Breast epithelium (tissue), 4 donors: ENCODE data around the gene ABL2. TPM values are rescaled to one million over a fixed set of nuclear protein-coding genes. Genes with fewer than 3 reads are reported as not detected.

Source experiments
- DNase-seq, 2 donors: peaks; one replicate each; pipeline ENCODE4 v3.0.0-alpha.2; 2019; ENCODE audit warnings: low spot score in 2 of 2
- H3K27ac ChIP-seq, 2 donors: fragments of 200-600 bp; sonication (generic) in 1 of 2; one replicate each; pipeline ENCODE4 v1.5.1; 2016 to 2019; ENCODE audit warnings: mild to moderate bottlenecking in 1 of 2
- H3K27me3 ChIP-seq, 2 donors: fragments of 200-600 bp; sonication (generic) in 1 of 2; one replicate each; pipeline versions ENCODE4 v1.5.1 to v1.6.0; 2017 to 2019; ENCODE audit warnings: control low read depth in 1 of 2, mild to moderate bottlenecking in 1 of 2
- H3K36me3 ChIP-seq: fragments of 200-600 bp; one replicate; pipeline ENCODE4 v1.5.1; 2019
- H3K4me1 ChIP-seq, 2 donors: fragments of 200-600 bp; sonication (generic); one replicate each; pipeline ENCODE4 v1.5.1; 2016 to 2019; ENCODE audit warnings: control low read depth in 1 of 2
- H3K4me3 ChIP-seq, 3 donors: fragments of 200-600 bp; sonication (generic); 1 replicate in 2 of 3; 2 replicates in 1 of 3; pipeline ENCODE4 v1.5.1; 2016 to 2019; ENCODE audit warnings: mild to moderate bottlenecking in 3 of 3, moderate library complexity in 2 of 3
- H3K9me3 ChIP-seq, 2 donors: fragments of 200-600 bp; sonication (generic) in 1 of 2; one replicate each; pipeline ENCODE4 v1.5.1; 2016 to 2019; ENCODE audit warnings: control low read depth in 1 of 2
- POLR2A ChIP-seq: fragments of 450-650 bp; IDR thresholded peaks from one replicate; pipeline ENCODE4 v1.6.1; 2016; ENCODE audit warnings: antibody characterized with exemption, mild to moderate bottlenecking, moderate library complexity
- POLR2AphosphoS5 ChIP-seq, 3 donors: sonication (generic); formaldehyde crosslinking; IDR thresholded peaks; one replicate each; pipeline ENCODE4 v1.6.1; 2017; ENCODE audit warnings: antibody characterized with exemption in 3 of 3
- intact Hi-C: fragments of 100-400 bp; cut with DNase I; formaldehyde crosslinking; loops from one replicate; pipeline ENCODE4 v1.15.1; 2023; ENCODE audit warnings: low total_unique reads
- total RNA-seq, 3 donors: library from RNA; depleted of rRNA; stranded (reverse); fragments of >200 nt; gene quantifications; one replicate each; pipeline ENCODE4 v1.1.0, GENCODE V29; 2016
- TF ChIP-seq, protein P1 (sequence below), 3 donors: fragments of 450-650 bp; IDR thresholded peaks; one replicate each; pipeline ENCODE4 v1.5.1; 2016 to 2017; ENCODE audit warnings: antibody characterized with exemption in 3 of 3, mild to moderate bottlenecking in 3 of 3, moderate library complexity in 3 of 3

ABL2 gene
- total RNA-seq, 3 donors from 2014 or later: 23.9 to 27.4 (median 24.3) TPM

DNA sequence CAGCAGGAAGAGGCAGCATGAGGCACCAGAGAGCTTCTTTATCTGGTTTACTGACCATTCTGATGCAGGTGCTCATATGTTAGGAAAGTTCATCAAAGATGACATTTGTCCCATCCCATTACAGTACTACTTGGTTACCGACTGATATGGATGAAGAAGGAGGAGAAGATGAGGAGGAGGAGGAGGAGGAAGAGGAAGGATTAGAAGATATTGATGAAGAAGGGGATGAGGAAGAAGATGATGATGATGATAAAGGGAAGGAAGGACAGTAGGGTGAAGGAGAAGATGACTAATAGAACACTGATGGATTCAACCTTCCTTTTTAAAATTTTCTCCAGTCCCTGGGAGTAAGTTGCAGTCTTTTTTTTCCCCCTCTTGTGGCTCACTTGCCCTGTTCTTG is 45.1 kb downstream of the ABL2 start:
- intact Hi-C loops: no loop called here
- no peaks in the 10 kb centered on the region for H3K9me3 ChIP-seq
- no peak for TF ChIP-seq POLR2A
- no peak for TF ChIP-seq POLR2AphosphoS5 (IDR thresholded peaks at IDR 0.05)
- TF ChIP-seq, protein P1, sequence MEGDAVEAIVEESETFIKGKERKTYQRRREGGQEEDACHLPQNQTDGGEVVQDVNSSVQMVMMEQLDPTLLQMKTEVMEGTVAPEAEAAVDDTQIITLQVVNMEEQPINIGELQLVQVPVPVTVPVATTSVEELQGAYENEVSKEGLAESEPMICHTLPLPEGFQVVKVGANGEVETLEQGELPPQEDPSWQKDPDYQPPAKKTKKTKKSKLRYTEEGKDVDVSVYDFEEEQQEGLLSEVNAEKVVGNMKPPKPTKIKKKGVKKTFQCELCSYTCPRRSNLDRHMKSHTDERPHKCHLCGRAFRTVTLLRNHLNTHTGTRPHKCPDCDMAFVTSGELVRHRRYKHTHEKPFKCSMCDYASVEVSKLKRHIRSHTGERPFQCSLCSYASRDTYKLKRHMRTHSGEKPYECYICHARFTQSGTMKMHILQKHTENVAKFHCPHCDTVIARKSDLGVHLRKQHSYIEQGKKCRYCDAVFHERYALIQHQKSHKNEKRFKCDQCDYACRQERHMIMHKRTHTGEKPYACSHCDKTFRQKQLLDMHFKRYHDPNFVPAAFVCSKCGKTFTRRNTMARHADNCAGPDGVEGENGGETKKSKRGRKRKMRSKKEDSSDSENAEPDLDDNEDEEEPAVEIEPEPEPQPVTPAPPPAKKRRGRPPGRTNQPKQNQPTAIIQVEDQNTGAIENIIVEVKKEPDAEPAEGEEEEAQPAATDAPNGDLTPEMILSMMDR (IDR thresholded peaks at IDR 0.05): no peak
- no peaks in the 10 kb centered on the region for H3K36me3 ChIP-seq
- H3K27ac ChIP-seq: no peak overlapping the region
- H3K27me3 ChIP-seq: no peaks in the 10 kb centered on the region
- H3K4me3 ChIP-seq: no peak overlapping the region
- DNase-seq: no peak
- no peaks in the 10 kb centered on the region for H3K4me1 ChIP-seq

DNA sequence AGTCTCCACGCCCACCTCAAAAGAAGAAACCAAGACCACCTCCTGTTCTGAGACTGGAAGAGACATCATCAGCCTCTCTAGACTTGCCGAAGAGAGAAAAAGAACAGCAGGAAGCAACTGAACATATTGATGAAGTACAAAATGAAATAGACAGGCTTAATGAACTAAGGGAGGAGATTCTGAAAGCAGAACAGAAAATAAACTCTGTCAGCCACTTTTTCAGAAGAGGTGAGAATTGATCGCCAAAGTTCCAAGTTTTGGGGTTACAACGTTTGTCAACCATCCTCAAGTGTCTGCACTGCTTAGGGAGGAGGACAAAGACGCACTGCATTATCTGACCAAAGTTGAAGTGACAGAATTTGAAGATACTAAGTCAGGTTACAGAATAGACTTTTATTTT is 45.6 kb downstream of the ABL2 start:
- Histone ChIP-seq H3K4me3 (no peak overlapping the region), H3K27me3 (no peaks in the 10 kb centered on the region), H3K27ac (no peak overlapping the region), H3K36me3 (no peaks in the 10 kb centered on the region), H3K4me1 (no peaks in the 10 kb centered on the region), H3K9me3 (no peaks in the 10 kb centered on the region)
- no peak for DNase-seq
- intact Hi-C loops: no loop called here
- TF ChIP-seq, protein P1 (IDR thresholded peaks at IDR 0.05): no peak
- TF ChIP-seq POLR2AphosphoS5 (IDR thresholded peaks at IDR 0.05): no peak
- no peak for TF ChIP-seq POLR2A

DNA sequence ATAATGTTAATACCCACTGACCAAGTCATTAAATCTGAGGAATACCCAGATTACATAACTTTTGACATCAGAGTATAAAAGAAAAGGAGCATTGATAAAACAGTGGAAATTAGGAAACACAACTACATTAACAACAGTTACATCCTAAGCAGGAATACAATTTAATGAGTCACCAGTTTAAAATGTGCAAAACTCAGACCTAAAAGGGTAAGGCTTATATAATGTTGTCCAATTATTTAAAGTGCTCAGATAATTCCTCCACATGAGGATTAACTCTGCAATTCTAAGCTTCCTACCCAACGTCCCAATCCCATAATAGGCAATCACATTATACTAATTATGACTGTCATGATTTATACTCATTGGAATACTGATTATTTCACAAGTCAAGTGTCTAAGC is 50.5 kb downstream of the ABL2 start:
- Histone ChIP-seq H3K36me3 (no peaks in the 10 kb centered on the region), H3K27ac (no peak overlapping the region), H3K4me1 (peaks cover 0 to 4% of the 10 kb centered on the region in 2 donors), H3K9me3 (no peaks in the 10 kb centered on the region), H3K4me3 (no peak overlapping the region), H3K27me3 (no peaks in the 10 kb centered on the region)
- TF ChIP-seq POLR2A (no peak), POLR2AphosphoS5 (IDR thresholded peaks at IDR 0.05) (no peak)
- TF ChIP-seq, protein P1 (IDR thresholded peaks at IDR 0.05): no peak
- intact Hi-C loops: no loop called here
- DNase-seq: no peak

DNA sequence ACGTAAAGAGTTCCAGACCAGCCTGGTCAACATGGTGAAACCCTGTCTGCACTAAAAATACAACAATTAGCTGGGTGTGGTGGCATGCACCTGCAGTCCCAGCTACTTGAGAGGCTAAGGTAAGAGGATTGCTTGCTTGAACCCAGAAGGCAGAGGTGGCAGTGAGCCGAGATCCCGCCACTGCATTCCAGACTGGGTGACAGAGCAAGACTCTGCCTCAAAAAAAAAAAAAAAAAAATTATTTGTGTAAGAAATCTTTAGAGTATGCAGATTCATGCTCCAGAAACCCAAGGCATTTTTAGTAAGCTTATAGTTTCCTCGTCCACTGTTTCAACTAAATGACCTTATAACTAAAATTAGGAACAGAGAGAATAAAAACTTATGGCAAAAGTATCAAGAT is 51.3 kb downstream of the ABL2 start:
- Histone ChIP-seq H3K27ac (no peak overlapping the region), H3K4me3 (no peak overlapping the region), H3K27me3 (no peaks in the 10 kb centered on the region), H3K36me3 (no peaks in the 10 kb centered on the region), H3K9me3 (no peaks in the 10 kb centered on the region), H3K4me1 (peaks cover 0 to 4% of the 10 kb centered on the region in 2 donors)
- no peak for DNase-seq
- TF ChIP-seq POLR2AphosphoS5 (IDR thresholded peaks at IDR 0.05): no peak
- TF ChIP-seq POLR2A: no peak
- TF ChIP-seq, protein P1 (IDR thresholded peaks at IDR 0.05): no peak
- intact Hi-C loops: no loop called here

DNA sequence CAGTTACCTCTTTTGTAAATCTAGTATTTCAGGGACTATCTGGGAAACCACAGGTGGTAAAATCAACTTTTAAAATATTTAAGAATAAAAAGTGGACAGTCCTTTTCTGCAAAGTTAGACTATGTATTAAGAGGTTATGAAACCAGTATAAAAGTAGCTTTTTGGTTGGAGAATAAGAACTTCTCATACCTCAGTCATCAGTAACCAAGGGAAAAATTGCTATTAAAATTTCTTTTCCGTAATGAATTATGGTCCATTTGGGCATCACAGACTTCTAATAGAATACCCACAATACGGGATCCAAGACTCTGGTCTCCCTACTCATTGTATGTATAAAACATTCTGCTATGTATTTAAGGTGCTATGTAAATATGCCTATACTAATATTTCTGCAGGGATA is 51.9 kb downstream of the ABL2 start:
- H3K27me3 ChIP-seq: no peaks in the 10 kb centered on the region
- TF ChIP-seq POLR2AphosphoS5 (IDR thresholded peaks at IDR 0.05) (no peak), POLR2A (no peak)
- TF ChIP-seq, protein P1 (IDR thresholded peaks at IDR 0.05): no peak
- H3K4me1 ChIP-seq: peaks cover 0 to 4% of the 10 kb centered on the region in 2 donors
- intact Hi-C loops: no loop called here
- no peak overlapping the region for H3K27ac ChIP-seq
- no peaks in the 10 kb centered on the region for H3K36me3 ChIP-seq
- no peaks in the 10 kb centered on the region for H3K9me3 ChIP-seq
- no peak for DNase-seq
- no peak overlapping the region for H3K4me3 ChIP-seq
